GM21717 (cell line): ENCODE results near the gene ZNF438.

Source experiments
- ATAC-seq: cut with Tn5 transposase; IDR thresholded peaks from one replicate; pipeline ENCODE4 v1.9.1; 2021; ENCODE audit warnings: mild to moderate bottlenecking, moderate library complexity; ENCODE audit not compliant: unreplicated experiment

Gene ZNF438

DNA sequence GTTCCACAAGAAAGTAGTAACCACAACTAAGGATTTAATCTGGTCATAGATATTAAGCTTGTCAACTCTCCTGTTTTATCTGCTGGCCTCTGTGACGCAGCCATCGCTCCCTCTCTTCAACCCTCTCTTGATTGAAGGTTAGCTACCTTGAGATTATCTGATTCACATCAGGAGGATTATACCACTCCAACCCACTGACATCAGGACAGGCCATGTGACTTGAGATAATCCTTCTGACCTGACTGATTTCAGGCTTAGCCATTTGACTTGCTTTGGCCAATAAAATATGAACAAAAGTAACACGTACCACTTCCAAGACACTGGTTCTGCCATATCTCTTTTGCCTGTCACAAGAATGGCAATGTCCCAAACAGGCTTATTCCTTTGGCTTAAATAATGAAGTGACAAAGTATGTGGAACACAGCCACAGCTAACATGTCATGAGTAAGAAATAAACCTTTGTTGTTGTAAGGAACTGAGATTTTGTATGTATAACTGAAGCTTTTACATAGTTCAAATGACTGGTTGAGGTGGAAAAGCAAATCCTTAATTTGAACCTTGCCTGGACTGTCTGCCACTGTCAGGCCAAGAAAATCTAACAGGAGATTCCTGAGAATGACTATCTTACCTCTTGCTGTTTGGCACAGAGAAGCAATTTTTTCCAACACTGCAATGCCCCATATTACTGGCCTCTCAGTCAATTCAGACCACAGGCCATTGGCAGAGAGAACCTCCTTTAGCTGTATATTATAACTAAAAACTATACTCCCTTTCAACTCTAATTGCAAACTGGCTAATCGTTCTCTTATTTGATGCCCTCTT is 13.9 kb downstream of the ZNF438 start:
- ATAC-seq: no peak

DNA sequence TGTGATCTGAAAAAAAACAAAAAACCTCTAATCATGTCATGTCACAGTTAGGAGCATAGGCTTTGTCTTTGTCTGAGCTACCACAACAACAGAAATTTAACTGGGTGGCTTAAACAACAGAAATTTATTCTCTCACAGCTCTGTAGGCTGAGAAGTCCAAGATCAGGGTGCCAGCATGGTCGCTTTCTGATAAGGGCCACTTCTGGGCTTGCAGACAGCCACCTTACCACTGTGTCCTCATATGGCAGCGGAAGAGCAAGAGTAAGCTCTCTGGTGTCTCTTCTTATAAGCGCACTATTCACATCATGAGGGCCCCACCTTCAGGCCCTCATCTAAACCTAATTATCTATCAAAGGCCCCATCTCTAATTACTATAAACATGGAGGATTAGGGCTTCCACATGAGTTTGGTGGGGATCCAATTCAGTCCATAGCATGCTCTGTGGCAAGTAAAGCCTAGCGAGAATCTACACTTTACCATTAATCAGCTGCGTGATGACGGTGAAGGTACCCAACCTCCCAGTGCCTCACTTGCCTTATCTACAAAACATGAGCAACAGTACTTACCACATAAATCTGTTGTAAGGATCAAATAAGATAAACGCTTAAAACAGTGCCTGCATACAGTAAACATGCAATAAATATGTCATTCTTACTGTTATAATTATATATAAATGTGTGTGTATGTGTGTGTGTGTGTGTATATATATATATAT is 17.3 kb downstream of the ZNF438 start:
- no peak for ATAC-seq

DNA sequence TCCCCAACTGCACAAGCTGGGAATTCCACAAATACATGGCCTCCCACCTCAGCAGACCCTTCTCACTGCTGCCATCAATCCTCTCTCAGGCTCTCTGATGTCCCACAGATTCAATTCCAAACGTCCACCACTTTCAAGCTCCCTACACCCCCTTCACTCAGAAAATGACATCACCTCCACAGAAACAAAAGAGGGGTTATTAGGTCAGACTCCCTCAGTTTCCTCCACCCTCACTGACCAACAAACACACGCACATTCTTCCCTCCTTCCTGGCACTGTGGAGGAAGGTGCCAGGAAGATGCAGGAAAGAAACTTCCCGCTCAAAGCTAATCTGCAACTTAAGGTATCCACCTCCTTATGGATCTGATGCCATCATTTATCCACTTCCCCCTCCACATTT is 18.3 kb downstream of the ZNF438 start:
- no peak for ATAC-seq

DNA sequence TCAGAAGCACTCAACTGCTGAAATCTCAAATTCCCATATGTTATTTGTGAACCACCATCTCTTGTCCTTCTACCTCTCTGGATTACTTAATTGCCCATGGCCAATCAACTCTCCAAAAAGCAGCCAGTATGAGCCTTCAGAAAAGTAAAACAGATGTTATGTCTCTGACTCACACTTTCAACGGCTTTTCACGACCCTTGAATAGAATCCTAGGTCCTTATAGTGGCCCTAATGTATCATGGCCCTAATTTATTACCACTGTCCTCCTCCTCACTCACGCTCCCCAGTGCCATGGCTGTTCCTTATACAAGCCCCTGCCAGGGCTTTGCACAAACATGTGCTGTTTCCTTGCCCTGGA is 20.0 kb downstream of the ZNF438 start:
- no peak for ATAC-seq

DNA sequence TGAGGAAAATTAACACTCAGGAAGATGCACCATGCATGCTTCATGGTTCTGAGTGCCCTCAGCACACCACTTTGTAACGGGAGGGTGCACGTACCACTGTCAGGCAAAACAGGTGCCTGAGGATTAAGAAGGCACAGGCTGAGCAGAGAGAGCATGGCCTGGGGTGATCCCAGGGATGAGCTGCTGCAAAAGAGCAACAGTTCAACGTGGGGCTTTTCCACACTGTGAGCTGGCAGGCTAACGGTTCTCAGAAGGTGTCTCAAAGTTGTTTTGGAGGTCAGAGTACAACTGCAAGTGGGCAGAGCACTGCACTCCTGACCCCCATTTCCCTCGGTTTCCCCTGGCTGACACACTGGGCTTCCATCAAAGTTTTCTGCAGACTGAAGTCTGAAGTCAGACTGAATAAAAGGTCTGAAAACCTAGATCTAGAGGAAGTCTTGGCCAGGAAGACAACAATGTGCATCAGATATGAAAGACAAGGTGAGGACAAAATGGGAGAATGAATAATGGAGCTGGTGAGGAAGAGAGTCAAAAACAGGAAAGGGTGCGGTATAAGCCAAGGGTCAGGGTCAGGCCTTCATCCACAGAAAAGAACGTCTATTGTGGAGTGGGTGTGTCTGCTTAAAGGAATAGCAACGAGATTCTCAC is 20.5 kb downstream of the ZNF438 start:
- ATAC-seq: no peak

DNA sequence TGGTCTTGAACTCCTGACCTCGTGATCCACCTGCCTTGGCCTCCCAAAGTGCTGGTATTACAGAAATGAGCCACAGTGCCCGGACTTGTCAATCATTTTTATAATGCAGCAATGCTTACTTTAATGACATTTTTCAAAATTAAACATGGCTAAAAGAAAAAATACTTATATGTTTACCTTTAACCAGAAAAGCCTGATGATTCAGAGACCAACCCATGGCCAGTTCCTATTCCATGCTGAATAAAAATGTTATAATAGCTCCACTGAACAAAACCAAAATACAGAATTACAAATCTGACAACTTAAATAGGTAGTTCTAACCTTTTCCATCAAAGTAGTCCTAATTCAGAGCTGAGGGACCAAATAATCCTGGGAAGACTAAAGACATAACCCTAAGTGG is 21.6 kb downstream of the ZNF438 start:
- no peak for ATAC-seq

DNA sequence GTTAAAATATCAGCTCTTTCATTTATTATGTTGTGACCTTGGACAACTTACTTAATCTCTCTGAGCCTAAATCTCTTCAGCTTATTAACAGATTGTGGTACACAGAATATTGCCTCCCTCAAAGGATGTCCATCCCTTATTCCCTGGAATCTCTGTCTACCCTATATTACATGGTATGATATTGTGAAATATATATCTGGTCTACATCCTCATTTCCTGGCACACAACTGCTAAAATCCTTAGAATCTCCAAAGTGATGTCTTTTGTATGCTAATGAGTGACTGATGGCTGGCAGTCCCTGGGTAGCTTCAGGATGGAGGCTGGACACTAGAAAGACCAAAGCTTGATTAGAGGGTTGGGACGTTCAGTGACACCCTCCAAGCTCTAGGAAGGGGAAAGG is 25.8 kb downstream of the ZNF438 start:
- no peak for ATAC-seq

DNA sequence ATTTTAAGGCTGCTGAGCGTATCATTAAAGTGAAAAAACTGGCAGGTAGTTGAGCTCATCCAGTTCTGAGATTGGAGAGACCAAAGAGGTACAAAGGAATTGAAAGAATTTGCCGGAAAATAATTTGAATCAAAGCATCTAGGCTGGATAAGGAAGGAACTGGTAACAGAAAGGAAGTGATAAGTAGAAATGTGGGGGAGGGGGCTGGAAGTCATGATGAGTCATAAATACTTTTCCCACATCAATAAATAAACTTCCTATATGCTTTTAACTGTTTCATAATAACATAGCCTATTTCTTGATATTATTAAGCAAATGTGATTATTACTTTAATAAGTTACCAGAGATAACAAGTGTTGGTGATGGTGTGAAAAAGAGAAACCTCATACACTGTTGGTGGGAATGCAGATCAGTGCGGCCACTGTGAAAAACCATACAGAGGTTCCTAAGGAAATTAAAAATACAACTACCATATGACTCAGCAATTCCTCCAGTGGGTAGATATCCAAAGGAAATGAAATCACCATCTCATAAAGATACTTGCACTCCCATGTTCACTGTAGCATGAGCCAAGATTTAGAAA is 27.0 kb downstream of the ZNF438 start:
- no peak for ATAC-seq

DNA sequence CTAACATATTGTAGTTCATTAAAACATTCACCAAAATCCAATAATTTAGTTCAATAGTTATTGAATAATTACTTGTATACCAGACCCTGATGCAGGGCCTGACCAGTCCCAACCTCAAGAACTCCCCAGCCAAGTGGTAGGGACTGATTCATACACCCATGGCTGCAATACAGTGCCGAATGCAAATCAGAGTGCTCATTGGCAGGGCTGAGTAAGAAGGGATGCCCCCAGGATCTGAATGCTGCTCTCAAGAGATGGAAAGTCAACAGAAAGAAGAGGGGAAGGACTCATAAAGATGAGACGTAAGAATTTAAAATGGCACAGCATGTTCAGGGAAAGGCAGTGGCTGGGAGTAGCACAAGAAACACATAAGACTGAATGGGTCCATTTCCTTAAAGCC is 29.9 kb downstream of the ZNF438 start:
- no peak for ATAC-seq

DNA sequence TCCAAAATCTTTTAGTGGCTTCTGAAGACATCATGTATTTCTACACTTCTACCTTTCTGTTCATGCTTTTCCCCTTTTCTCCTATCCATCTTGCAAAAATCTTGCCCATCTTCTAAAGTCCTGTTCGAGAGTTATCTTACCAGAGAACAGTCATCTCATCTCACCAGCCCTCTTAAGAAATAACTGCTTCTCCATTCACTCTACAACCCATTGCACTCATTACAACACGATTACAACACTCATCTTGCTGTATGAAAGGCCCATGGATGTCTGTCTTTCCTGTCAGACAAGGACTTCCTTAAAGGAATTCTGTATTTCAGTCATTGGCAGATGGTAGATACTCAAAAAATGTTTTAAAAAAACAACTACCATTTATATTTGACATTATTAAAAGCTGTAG is 30.8 kb downstream of the ZNF438 start:
- no peak for ATAC-seq

DNA sequence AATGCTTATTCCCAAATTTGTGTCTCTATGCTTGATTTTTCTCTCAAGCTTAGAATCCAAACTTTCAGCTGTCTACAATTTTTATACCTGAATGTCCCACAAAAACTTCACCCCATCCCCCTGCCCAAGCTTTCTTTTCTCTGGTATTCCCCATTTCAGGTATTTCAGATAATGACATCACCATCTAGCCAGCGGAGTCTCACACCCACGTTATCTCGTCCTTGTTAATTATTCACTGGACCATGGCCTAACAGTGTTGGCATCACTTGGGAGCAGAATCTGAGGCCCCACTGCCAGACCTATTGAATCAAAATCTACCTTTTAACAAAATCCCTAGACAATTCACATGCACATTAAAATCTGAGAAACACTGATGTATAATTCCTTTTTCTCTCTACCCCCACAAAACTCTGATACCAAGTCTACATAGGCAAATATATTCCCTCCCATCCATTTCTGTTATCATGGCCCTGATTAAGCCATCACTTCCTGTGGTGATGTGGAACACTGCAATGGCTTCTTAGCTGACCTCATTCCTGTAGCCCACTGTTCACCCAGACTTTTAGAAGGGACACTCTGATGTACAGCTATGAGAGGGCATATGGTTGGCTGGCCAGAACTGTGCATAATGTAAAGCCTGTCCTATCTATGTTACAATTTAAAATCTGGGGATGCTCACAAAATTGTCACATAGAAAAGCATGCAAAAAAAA is 31.4 kb downstream of the ZNF438 start:
- ATAC-seq: no peak

DNA sequence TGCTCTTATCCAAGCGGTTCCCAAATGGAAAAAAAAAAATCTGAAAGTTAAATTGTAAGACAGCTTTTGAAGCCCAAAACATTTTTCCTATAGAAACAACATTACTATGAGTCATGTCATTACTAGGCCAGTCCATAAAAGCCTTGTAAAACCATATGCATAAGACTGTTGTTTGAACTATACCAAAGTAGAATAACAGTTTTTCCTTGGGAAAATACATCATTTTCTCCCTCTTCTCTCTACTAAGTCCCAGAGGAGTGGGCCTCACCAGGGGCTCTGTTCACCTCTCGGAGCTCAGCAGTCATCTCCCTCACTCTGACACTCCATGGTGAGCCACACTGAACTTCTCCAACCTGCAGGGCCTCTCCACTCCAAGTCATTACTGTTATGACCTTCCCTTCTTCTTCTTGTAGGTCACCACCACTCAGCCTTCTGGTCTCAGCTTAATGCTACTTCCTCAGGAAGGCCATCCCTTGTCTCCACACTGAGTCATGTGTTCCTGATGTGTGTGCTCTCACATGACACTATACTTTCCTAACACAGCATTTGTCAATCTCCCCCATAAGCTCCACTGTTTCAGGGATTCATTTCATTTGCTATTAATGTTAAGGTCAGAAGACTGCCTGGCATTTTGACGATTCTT is 32.5 kb downstream of the ZNF438 start:
- ATAC-seq: no peak

DNA sequence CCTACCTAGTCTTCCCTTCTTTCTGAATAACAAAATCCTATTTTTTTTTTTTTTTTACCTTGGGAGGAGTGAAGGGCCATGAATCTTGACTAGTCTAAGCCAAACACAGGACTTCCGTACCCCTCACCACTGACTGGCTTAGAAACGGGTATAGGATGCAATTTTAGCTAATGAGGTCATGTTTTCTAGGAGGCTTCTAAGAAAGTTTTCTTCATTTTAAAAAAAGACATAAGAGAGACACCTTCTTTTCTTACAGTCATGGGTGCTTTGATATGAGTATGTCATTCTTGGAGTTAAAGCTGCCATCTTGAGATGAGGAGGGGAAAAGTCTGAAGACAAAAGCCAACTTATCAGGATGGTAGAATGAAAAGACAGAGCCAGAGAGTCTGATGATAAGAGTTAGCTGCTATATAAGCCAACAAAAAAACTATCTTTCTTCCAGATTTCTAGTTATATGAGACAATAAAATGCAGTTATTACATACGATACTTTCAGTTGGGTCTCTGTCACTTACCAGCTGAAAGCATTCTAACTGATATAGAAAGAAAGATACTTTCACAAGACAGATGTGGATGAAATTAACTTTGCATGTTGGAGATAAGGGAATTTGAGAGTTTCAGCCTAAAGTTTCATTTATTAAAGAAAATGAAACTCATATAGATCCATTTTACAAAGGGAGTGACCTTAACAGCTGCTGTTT is 34.0 kb downstream of the ZNF438 start:
- no peak for ATAC-seq

DNA sequence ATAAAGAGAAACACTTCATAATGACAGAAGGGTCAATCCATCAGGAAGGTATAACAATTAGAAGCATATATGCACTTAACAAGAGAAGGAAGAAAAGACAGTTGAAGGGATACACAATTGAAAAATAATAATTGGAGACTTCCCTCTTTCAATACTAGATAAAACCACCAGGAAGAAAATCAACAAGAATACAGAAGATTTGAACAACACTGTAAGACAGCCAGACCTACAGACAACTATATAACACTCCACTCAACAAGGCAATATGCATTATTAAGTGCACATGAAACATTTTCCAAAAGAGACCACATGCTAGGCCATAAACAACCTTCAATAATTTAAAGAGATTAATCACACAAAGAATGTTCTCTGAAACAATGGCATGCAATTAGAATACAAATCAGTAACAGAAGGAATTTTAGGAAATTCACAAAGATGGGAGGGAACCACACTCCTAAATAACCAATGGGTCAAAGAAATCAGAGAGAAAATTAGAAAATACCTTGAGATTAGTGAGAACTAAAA is 35.1 kb downstream of the ZNF438 start:
- ATAC-seq: no peak

DNA sequence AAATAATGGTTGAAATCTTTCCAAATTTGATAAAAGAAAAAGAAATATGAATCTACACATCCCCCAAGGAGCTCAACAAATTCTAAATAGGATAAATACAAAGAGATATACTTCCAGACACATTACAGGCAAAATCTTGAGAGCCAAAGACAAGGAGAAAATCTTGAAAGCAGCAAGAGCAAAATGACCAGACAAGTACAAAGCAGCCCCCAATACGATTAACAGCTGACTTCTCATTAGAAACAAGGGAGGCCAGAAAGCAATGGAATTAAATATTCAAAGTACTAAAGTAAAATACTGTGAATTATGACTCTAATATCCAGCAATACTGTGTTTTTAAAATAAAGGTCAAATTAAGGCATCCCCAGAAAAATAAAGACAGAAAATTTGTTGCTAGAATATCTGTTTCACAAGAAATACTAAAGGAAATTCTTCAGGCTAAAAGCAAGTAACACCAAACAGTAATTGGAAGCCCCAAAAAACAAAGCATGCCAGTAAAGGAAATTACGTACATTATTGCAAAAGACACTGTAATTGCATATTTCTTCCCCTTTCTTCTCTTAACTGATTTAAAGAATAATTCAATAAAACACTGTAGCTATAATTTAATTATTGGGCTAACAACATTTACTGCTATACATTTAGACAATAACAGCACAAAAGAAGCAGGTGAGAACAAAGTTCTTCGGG is 36.4 kb downstream of the ZNF438 start:
- ATAC-seq: no peak

DNA sequence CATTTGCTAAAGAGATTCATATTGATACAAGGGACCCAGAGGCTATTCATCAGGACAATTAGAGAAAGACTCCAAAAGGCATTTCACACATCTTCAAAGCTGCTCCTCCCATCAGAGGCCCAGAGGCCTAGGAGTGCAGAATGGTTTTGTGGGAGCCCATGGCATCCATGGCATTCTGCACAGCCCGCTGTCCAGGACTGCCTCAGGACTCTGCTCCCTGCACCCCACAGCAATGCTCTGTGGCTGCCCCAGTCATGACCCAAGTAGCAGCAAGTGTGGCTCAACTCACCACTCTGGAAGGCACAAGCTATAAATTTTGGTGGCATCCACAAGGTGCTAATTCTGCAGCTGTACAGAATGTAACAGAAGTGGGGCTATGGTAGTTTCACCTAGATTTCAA is 38.5 kb downstream of the ZNF438 start:
- ATAC-seq: no peak

DNA sequence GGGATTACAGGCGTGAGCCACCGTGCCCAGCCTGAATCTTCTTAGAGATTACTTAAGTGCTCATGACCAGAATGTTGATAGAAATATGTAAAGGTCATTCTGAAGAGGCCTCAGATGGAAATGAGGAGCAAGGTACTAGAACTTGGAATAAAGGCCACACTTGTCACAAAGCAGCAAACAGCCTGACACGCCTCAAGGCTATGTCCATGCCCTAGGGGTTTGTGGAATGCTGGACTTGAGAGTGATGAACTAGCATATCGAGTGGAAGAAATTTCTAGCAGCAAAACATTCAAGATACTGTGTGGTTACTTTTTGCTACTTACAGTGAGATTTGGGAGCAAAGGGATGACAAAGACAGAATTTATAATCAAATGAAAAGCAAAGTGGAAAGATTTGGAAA is 39.0 kb downstream of the ZNF438 start:
- no peak for ATAC-seq

DNA sequence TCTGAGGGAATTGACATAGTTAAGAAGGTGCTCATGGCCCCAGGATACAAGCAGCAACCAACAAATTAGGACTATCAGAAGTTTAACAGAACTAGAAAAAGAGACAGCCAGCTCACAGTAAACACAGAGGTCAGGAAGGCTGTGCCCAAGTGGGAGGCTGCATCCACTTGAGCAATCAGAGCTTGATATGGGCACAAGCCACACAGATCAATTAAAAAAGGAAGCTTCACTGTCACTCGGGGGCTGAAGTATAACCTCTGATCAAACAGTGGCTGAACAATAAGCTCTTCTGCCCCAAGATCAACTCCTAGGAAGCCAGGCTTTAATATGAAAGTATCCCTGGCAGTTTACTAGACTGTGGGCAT is 40.0 kb downstream of the ZNF438 start:
- ATAC-seq: no peak

DNA sequence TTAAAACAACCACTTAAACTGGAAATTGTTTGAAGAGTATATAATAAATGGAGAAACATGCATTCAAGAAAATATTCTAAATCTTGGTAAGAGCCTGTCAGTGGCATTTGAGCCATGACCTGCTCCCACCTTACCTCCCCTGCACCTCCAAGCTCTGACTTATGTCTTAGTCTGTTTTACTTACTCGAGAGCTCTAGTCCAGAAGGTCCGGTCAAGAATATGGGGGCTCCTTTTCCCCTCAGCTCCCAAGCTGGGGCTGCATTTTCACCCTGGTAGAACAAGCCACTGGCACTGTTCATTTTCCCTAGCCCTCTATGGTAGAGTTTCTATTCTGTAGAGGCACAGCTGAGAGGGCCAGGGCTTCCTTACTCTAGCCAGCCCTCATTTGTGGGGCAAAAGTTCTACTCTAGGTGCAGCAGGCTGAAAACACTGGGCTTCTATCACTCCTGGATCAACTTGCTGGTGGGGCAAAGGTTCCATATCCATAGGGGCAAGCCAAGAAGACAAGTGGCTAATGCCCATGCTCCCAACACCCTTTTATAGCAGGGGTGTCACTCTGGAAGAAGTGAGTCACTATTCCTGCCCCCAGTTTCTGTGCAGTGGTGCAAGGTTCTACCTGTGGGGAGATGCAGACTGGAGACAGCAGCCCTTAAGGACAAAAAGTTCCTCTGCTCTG is 40.6 kb downstream of the ZNF438 start:
- ATAC-seq: no peak
